GM12892 (cell line): ENCODE results near the gene NHERF2. TPM values are rescaled to one million over a fixed set of nuclear protein-coding genes. Genes with fewer than 3 reads are reported as not detected.

Source experiments
- DNase-seq: peaks from one replicate; pipeline ENCODE4 v3.0.0; 2011; ENCODE audit not compliant: insufficient read length
- FAIRE-seq: peaks from 2 replicates; lab custom pipeline; 2011; peaks lifted over from hg19 to GRCh38; lab: Jason Lieb, UNC
- POLR2A ChIP-seq: IDR thresholded peaks from 2 replicates; pipeline ENCODE4 v1.6.1; 2011; ENCODE audit warnings: low read depth, low read length, control low read depth
- POLR2AphosphoS5 ChIP-seq: IDR thresholded peaks from 2 replicates; pipeline ENCODE4 v1.6.1; 2011; ENCODE audit warnings: low read depth, low read length, control low read depth
- TAF1 ChIP-seq: IDR thresholded peaks from 2 replicates; pipeline ENCODE4 v1.6.1; 2011; ENCODE audit warnings: low read depth, mild to moderate bottlenecking, control low read depth, low read length, borderline replicate concordance
- polyA plus RNA-seq: library from polyadenylated mRNA; unstranded; fragments of >200 nt; gene quantifications from one replicate; pipeline ENCODE4 v1.2.1, GENCODE V29; 2012; ENCODE audit warnings: missing spikeins, inconsistent platforms; ENCODE audit not compliant: missing spikeins

The NHERF2 gene
- not detected for polyA plus RNA-seq

GRCh38 chr16:2026461-2027023, at the start of gene NHERF2:
Gene NHERF2, plus strand, starts transcription at chr16:2026902. Its CDS starts 104 bp downstream, at chr16:2027006.
- TF ChIP-seq POLR2A, result no peak
- no peak for TF ChIP-seq POLR2AphosphoS5
- no peak for TF ChIP-seq TAF1
- DNase-seq, result no peak
- FAIRE-seq, result no peak

- FAIRE-seq (no peak), DNase-seq (no peak)
- TF ChIP-seq POLR2AphosphoS5, result no peak
- TF ChIP-seq POLR2A, result no peak
- no peak for TF ChIP-seq TAF1
Measured at GRCh38 chr16:1976951-1977874, 49.5 kb upstream of the NHERF2 start.

- DNase-seq, result no peak
- no peak for FAIRE-seq
- TF ChIP-seq POLR2AphosphoS5 (no peak), TAF1 (no peak), POLR2A (no peak)
Measured at GRCh38 chr16:1977875-1978268, 48.8 kb upstream of the NHERF2 start.

GRCh38 chr16:1978476-1979120, 48.1 kb upstream of the NHERF2 start:
- FAIRE-seq, result no peak
- DNase-seq, result no peak
- no peak for TF ChIP-seq TAF1
- TF ChIP-seq POLR2AphosphoS5, result no peak

- FAIRE-seq (no peak), DNase-seq (no peak)
Measured at GRCh38 chr16:1979271-1980029, 47.3 kb upstream of the NHERF2 start.

GRCh38 chr16:1980030-1980769, 46.5 kb upstream of the NHERF2 start:
- TF ChIP-seq POLR2A (no peak), POLR2AphosphoS5 (no peak), TAF1 (no peak)
- DNase-seq, result no peak
- FAIRE-seq, result no peak

More at GRCh38 chr16:1979271-1980029, 47.3 kb upstream of the NHERF2 start:
- no peak for TF ChIP-seq TAF1
- TF ChIP-seq POLR2A, result no peak
- TF ChIP-seq POLR2AphosphoS5, result no peak

- DNase-seq (no peak), FAIRE-seq (no peak)
- TF ChIP-seq POLR2AphosphoS5 (no peak), TAF1 (no peak), POLR2A (no peak)
Measured at GRCh38 chr16:1980770-1981087, 46.0 kb upstream of the NHERF2 start.

GRCh38 chr16:1981398-1981836, 45.3 kb upstream of the NHERF2 start, which contains the start of gene NOXO1:
Gene NOXO1, minus strand, starts transcription at chr16:1981469. Its CDS starts 290 bp downstream, at chr16:1981179.
- FAIRE-seq (no peak), DNase-seq (no peak)
- TF ChIP-seq TAF1, result no peak
- no peak for TF ChIP-seq POLR2AphosphoS5
- TF ChIP-seq POLR2A, result no peak

- DNase-seq (no peak), FAIRE-seq (no peak)
- TF ChIP-seq POLR2A (no peak), TAF1 (no peak), POLR2AphosphoS5 (no peak)
Measured at GRCh38 chr16:1982013-1982433, 44.7 kb upstream of the NHERF2 start.

- TF ChIP-seq TAF1, result no peak
- TF ChIP-seq POLR2AphosphoS5, result no peak
- no peak for TF ChIP-seq POLR2A
- DNase-seq (no peak), FAIRE-seq (peak; percentile 30)
Measured at GRCh38 chr16:1982991-1983543, 43.6 kb upstream of the NHERF2 start.
